Small intestine (tissue), 7 donors: ENCODE measurements around the gene DEPDC1B. TPM values are rescaled to one million over a fixed set of nuclear protein-coding genes. Genes with fewer than 3 reads are reported as not detected.

Experiments used
- DNase-seq, 2 donors: peaks; one replicate each; pipeline versions ENCODE4 v3.0.0 to v3.0.0-alpha.2; 2013
- FAIRE-seq: peaks from 2 replicates; lab custom pipeline; 2012; peaks lifted over from hg19 to GRCh38; lab: Jason Lieb, UNC
- H3K27ac ChIP-seq, 3 donors: one replicate each; pipeline ENCODE4 v1.5.1; 2013; ENCODE audit warnings: low read length in 2 of 3, mild to moderate bottlenecking in 2 of 3, control low read depth in 1 of 3, inconsistent platforms in 1 of 3, low read depth in 1 of 3, moderate library complexity in 1 of 3
- H3K27me3 ChIP-seq, 3 donors: one replicate each; pipeline ENCODE4 v1.6.1; 2013; ENCODE audit warnings: low read length in 3 of 3, inconsistent platforms in 1 of 3; ENCODE audit not compliant: control insufficient read depth in 3 of 3, insufficient read depth in 3 of 3
- H3K36me3 ChIP-seq, 3 donors: one replicate each; pipeline ENCODE4 v1.6.1; 2013; ENCODE audit warnings: low read length in 3 of 3, inconsistent platforms in 1 of 3, low read depth in 1 of 3, mild to moderate bottlenecking in 1 of 3, moderate library complexity in 1 of 3; ENCODE audit not compliant: control insufficient read depth in 3 of 3, insufficient read depth in 2 of 3
- H3K4me1 ChIP-seq, 3 donors: one replicate each; pipeline ENCODE4 v1.6.1; 2013; ENCODE audit warnings: low read length in 2 of 3, inconsistent platforms in 1 of 3, low read depth in 1 of 3, mild to moderate bottlenecking in 1 of 3, moderate library complexity in 1 of 3; ENCODE audit not compliant: control insufficient read depth in 3 of 3, insufficient read depth in 2 of 3
- H3K4me3 ChIP-seq, 3 donors: one replicate each; pipeline ENCODE4 v1.5.1; 2013; ENCODE audit warnings: low read length in 3 of 3, control low read depth in 1 of 3, inconsistent platforms in 1 of 3, low read depth in 1 of 3, mild to moderate bottlenecking in 1 of 3, moderate library complexity in 1 of 3
- H3K9me3 ChIP-seq, 2 donors: one replicate each; pipeline ENCODE4 v1.6.1; 2013; ENCODE audit warnings: low read depth in 1 of 2, low read length in 1 of 2; ENCODE audit not compliant: control insufficient read depth in 2 of 2, insufficient read depth in 1 of 2
- WGBS, 3 donors: extraction: QIAGEN DNeasy Blood & Tissue Kit; methylation state at CpG; one replicate each; pipeline ENCODE4 v1.1.7; 2013; 5-methylcytosine and 5-hydroxymethylcytosine counted together
- polyA plus RNA-seq, 4 donors: library from polyadenylated mRNA; stranded (reverse) in 3 of 4; unstranded in 1 of 4; fragments of 200-250 nt in 3 of 4; fragments of 120-200 nt in 1 of 4; gene quantifications; one replicate each; pipeline versions ENCODE4 v1.2.1 to v1.2.3, GENCODE V29; 2013
- donor health status: healthy with polysubstance abuse.
- donor health status: control.
- donor health status: control.
- donor health status: Bipolar disorder and iron deficiency.
- donor health status: healthy.

DEPDC1B gene
- polyA plus RNA-seq, 4 donors = 2.4 to 25.4 (median 14.3) TPM

GRCh38 chr5:60710362-60710761 lies 10.4 kb upstream of the DEPDC1B start:
- no peak for FAIRE-seq
- H3K4me1 ChIP-seq = no peaks in the 10 kb centered on the region
- no peaks in the 10 kb centered on the region for H3K27me3 ChIP-seq
- H3K4me3 ChIP-seq = no peak overlapping the region
- no peak for DNase-seq
- no peak overlapping the region for H3K27ac ChIP-seq
- WGBS, 3 donors = 49 to 58% (median 52%) methylated on average over 3 of the region's 3 CpGs
- no peaks in the 10 kb centered on the region for H3K36me3 ChIP-seq
- peaks cover 0 to under 1% of the 10 kb centered on the region in 2 donors for H3K9me3 ChIP-seq

GRCh38 chr5:60705144-60705543 lies 5.2 kb upstream of the DEPDC1B start:
- Histone ChIP-seq H3K36me3 (no peaks in the 10 kb centered on the region), H3K9me3 (no peaks in the 10 kb centered on the region), H3K27me3 (no peaks in the 10 kb centered on the region), H3K27ac (no peak overlapping the region), H3K4me1 (peaks cover 0 to 10% (median 0%) of the 10 kb centered on the region in 3 donors), H3K4me3 (no peak overlapping the region)
- DNase-seq (no peak), FAIRE-seq (no peak)

- Histone ChIP-seq H3K36me3 (no peaks in the 10 kb centered on the region), H3K27ac (no peak overlapping the region), H3K9me3 (no peaks in the 10 kb centered on the region), H3K4me1 (peaks cover 0 to 10% (median 0%) of the 10 kb centered on the region in 3 donors), H3K27me3 (no peaks in the 10 kb centered on the region), H3K4me3 (no peak overlapping the region)
- DNase-seq (no peak), FAIRE-seq (no peak)
- WGBS, 3 donors = 85 to 96% (median 94%) methylated on average over 2 of the region's 2 CpGs
These were observed 4.0 kb upstream of the DEPDC1B start for GRCh38 chr5:60703944-60704343.

GRCh38 chr5:60701321-60701968 lies 1.5 kb upstream of the DEPDC1B start:
- Histone ChIP-seq H3K4me1 (peaks cover 0 to 10% (median 0%) of the 10 kb centered on the region in 3 donors), H3K27me3 (no peaks in the 10 kb centered on the region), H3K36me3 (no peaks in the 10 kb centered on the region), H3K4me3 (no peak overlapping the region), H3K9me3 (no peaks in the 10 kb centered on the region), H3K27ac (no peak overlapping the region)
- FAIRE-seq = no peak
- DNase-seq = peak; percentile 28 to 48
- 28 to 54% (median 38%) methylated on average over 8 of the region's 8 CpGs for WGBS, 3 donors

- Histone ChIP-seq H3K27me3 (no peaks in the 10 kb centered on the region), H3K4me1 (peaks cover 0 to 10% (median 0%) of the 10 kb centered on the region in 3 donors), H3K27ac (peak overlapping the region; percentile 42 to 98 (median 85)), H3K36me3 (no peaks in the 10 kb centered on the region), H3K9me3 (no peaks in the 10 kb centered on the region), H3K4me3 (peak overlapping the region; percentile 42 to 89 (median 61))
- no peak for FAIRE-seq
- peak in 1 of 2 donors; percentile 49 for DNase-seq
- 0% methylated on average over 16 of the region's 16 CpGs for WGBS, 3 donors
These were observed 421 bp upstream of the DEPDC1B start for GRCh38 chr5:60700416-60700757.

GRCh38 chr5:60699288-60699608 lies 718 bp downstream of the DEPDC1B start:
- WGBS, 3 donors = 0 to 1% (median 1%) methylated on average over 9 of the region's 9 CpGs
- Histone ChIP-seq H3K27ac (peak overlapping the region; percentile 42 to 98 (median 85)), H3K36me3 (no peaks in the 10 kb centered on the region), H3K9me3 (no peaks in the 10 kb centered on the region), H3K27me3 (no peaks in the 10 kb centered on the region), H3K4me1 (peaks cover 0 to 10% (median 0%) of the 10 kb centered on the region in 3 donors), H3K4me3 (peak overlapping the region; percentile 61 to 89 (median 79))
- FAIRE-seq (no peak), DNase-seq (no peak)

- no peak overlapping the region for H3K27ac ChIP-seq
- H3K36me3 ChIP-seq = no peaks in the 10 kb centered on the region
- no peaks in the 10 kb centered on the region for H3K9me3 ChIP-seq
- WGBS, 3 donors = 91 to 96% (median 92%) methylated on average over 7 of the region's 7 CpGs
- H3K27me3 ChIP-seq = no peaks in the 10 kb centered on the region
- H3K4me3 ChIP-seq = no peak overlapping the region
- DNase-seq (no peak), FAIRE-seq (no peak)
- H3K4me1 ChIP-seq = peaks cover 0 to 10% (median 0%) of the 10 kb centered on the region in 3 donors
These were observed 1.6 kb downstream of the DEPDC1B start for GRCh38 chr5:60698336-60698735.

GRCh38 chr5:60690326-60690725 lies 9.6 kb downstream of the DEPDC1B start:
- peaks cover 0 to 2% (median 0%) of the 10 kb centered on the region in 3 donors for H3K36me3 ChIP-seq
- FAIRE-seq = no peak
- peaks cover 0 to 3% (median 0%) of the 10 kb centered on the region in 3 donors for H3K4me1 ChIP-seq
- no peaks in the 10 kb centered on the region for H3K27me3 ChIP-seq
- H3K9me3 ChIP-seq = no peaks in the 10 kb centered on the region
- no peak overlapping the region for H3K4me3 ChIP-seq
- no peak overlapping the region for H3K27ac ChIP-seq
- 86 to 89% (median 89%) methylated on average over 4 of the region's 4 CpGs for WGBS, 3 donors
- DNase-seq = no peak

- FAIRE-seq (no peak), DNase-seq (no peak)
- no peaks in the 10 kb centered on the region for H3K9me3 ChIP-seq
- 91 to 96% (median 95%) methylated on average over 1 of the region's 1 CpG for WGBS, 3 donors
- peaks cover 0 to 3% (median 0%) of the 10 kb centered on the region in 3 donors for H3K4me1 ChIP-seq
- H3K27me3 ChIP-seq = no peaks in the 10 kb centered on the region
- no peak overlapping the region for H3K27ac ChIP-seq
- no peak overlapping the region for H3K4me3 ChIP-seq
- H3K36me3 ChIP-seq = peaks cover 0 to 2% (median 0%) of the 10 kb centered on the region in 3 donors
These were observed 11.0 kb downstream of the DEPDC1B start for GRCh38 chr5:60688980-60689379.
